HG03432 (cell line): ENCODE measurements around the gene XRRA1.
"Not testable (repeated sequence)": the region's sequence is repeated elsewhere in the genome, so short reads cannot be mapped to it uniquely, and the experiment has no call there.

ENCODE experiments used
- ATAC-seq: cut with Tn5 transposase; IDR thresholded peaks from one replicate; pipeline ENCODE4 v1.9.1; 2021; ENCODE audit warnings: mild to moderate bottlenecking, moderate library complexity; ENCODE audit not compliant: unreplicated experiment

The XRRA1 gene

DNA sequence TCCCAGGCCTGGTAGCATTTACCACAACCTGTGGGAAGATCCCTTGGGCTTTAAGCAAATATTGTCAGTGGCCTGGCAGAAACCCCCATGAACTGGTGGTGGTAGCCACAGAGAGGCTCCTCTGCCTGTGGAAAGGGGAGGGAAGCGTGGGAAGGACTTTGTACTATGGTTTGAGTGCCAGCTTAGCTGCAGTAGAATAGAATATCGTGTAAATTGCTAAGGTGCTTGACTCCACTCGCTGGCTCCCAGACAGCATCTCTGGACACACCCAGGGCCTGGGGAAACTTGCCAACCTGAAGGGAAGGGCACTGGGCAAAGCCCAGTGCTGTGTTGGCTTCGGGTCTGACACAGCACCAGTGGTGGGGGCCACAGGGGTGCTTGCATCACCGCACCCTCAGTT lies 52.6 kb downstream of the XRRA1 start:
- no peak for ATAC-seq

DNA sequence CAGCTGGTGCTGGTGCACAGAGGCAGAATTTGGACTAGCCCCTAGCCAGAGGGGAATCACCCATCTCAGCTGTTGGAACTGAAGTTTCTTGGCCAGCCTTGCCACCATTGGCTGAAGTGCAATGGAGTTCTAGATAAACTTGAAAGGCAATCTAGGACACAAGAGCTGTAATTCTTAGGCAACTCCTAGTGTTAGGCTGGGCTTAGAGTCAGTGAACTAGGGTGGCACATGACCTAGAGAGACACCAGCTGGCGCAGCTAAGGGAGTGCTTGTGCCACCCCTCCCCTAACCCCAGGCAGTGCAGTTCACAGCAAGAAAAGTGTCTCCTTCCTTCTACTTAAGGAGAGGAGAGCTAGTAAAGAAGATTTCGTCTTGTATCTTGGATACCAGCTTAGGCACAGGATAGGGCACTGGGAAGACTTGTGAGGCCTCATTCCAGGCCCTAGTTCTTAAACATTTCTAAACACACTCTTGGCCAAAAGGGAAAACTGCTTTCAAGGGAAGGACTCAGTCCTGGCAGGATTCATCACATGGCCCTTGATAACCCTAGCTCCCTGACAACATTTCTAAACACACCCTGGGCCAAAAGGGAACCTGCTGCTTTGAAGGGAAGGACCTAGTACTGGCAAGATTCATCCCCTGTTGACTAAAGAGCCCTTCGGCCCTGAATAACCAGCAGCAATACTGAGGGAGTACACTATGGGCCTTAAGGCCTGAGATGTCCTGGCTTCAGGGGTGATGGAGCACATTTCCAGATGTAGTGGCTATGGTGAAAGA lies 53.4 kb downstream of the XRRA1 start:
- ATAC-seq: no peak

DNA sequence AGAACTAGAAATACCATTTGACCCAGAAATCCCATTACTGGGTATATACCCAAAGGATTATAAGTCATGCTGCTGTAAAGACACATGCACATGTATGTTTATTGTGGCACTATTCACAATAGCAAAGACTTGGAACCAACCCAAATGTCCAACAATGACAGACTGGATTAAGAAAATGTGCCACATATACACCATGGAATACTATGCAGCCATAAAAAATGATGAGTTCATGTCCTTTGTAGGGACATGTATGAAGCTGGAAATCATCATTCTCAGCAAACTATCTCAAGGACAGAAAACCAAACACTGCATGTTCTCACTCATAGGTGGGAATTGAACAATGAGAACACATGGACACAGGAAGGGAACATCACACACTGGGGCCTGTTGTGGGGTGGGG lies 55.9 kb downstream of the XRRA1 start:
- not testable (repeated sequence) for ATAC-seq

DNA sequence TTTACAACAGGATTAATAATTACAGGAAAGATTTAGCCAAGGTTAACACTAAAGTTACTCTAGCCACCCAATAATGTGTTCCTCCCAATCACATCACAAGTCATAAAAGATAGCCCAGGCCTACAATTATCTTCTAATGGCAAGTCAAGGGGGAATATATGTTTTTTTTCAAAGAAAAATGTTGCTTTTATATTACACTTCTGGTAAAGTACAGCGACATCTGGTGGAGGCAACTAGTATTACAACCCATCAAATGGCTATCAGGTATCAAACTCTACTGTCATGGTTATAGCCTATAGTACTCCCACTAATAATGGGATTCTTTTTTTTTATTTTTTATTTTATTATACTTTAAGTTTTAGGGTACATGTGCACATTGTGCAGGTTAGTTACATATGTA lies 71.8 kb downstream of the XRRA1 start:
- ATAC-seq: no peak

DNA sequence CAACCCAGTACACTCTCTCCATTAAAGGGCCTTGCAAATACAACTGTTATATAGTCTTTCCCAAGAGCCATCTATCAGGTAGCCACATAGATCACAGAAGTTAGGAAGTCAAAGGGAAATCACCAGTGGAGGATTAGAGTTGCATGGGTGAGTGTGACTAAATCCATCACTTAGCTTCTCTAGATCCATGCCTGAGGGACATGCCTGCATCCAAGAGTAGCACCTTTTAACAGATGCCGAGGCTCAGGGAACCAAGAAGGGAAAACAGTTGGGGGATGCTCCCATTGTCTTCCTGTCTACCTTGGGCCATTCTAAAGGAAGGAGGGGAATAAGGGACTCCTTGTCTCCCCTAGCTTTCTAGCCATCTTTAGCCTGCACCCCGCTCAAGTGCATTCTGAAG lies 77.9 kb downstream of the XRRA1 start:
- ATAC-seq: no peak

DNA sequence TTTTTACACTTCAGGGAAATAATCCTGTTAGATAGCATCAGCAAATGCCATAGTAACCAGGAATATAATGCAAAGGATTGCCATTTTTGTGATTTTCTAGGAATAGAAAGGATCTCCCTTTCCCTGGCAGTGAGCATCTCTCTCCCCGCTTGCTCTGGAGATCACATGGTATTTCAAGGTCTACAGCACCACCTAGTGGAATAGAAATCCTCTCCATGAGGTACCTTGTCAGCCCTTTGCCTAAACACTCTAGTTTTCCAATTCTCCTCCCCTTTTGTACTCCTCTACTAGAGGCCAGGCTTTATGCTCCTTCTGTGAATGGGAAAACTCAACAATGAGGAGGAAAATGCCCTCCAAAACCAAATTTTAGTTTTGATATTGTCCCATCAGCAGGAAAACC lies 78.4 kb downstream of the XRRA1 start:
- no peak for ATAC-seq

DNA sequence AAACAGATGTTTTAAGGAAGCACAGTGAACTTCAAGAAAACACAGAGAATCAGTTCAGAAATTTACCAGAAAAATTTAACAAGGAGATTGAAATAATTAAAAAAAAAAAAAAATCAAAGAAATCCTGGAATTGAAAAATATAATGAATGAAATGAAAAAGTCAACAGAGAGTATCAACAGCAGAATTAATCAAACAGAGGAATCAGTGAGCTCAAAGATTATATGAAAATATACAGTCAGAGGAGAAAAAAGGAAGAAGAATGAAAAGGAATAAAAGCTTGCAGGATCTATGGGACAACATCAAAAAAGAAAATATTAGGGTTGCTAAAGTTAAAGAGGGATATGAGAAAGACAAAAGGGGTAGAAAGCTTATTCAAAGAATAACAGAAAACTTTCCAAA lies 82.3 kb downstream of the XRRA1 start:
- no peak for ATAC-seq

DNA sequence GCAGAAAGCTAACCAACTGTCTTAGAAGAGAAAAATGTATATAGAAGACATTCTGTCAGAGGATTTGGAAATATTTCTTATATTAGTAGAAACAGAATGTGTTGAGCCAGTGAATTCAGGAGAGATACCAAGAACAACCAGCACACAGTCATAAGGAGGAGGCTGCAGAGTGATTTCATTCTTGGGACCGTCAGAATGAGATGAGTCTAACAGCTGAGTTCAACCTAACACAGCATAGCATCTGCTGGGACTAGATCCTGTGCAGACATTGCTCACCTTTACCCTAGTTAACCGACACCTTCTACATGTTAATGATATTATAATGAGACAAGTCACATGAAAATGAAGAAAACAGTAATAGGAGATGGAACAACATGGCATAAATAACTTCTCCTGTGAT lies 85.5 kb downstream of the XRRA1 start:
- no peak for ATAC-seq

DNA sequence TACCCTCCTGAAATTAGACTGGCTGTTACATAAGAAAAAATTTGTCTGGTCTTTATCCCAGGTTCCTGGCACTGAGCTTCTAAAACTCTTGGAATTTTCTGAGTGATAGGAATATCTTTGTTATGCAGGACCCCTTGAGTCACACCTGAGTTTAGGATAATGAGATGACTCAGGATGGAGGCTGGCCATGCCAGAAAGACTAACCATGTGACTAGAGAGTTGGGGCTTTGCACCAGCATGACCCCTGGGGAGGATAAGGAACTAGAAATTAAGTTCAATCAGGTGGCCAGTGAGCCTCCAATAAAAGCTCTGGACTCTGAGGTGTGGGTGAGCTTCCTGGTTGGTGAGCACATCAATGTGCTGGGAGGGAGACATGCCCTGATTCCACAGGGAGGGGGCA lies 88.1 kb downstream of the XRRA1 start:
- ATAC-seq: no peak

DNA sequence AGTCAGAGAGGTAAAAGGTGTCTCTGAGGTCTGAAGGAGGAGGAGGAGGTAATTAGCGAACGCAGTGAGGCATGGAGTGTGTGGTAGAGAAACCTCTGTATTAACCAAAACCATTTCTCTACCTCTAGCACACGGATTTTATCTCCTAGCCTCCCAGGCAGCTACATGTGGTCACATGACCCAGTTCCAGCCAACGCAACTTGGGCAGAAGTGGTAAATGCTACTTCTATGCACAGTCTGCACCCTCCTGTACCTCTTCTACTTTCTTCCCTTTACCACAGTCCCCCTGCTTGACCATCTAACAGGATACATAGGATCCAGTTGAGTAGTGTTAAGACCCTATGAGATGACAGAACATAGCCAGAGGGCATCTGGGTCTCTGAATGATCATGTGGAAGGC lies 95.7 kb downstream of the XRRA1 start:
- no peak for ATAC-seq

DNA sequence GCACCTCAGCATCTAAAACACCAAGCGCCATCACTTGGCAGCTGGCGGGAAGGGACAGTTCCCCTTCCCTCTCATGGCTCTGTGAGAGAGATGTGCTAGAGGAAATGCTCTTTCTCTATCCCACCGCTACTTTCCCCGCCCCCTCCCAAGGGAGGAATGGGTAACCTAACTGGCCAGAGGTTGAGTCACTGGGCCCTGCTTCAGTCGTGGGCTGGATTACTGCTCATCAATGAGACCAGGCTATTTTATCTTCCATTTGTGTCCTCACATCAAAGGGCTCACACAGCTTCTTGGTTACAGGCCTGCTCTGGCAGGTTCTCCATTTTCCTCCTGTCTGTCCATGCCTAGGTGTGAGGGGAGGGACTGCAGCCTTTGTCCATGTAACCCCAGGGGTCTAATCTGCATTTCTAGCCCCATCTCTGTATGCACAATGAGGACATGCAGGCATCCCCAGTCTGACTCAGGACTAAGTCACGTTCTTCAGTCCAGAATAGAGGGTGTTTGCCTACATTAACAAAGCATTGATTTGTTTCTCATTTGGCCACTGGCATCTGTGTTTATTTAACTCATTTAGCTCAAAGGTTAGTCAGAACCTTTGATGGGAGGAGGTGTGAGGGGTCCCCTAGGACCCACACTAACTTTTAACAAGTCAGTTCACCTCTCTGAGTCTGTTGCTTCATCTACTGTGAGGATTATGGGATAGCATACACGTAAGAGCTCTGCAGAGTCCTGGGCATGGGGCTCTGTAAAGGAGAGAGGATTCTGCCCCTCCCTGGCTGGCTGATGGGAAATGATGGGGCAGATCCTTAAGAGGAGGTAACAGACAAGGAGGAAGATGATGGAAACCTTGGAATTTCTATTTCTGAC lies 99.1 kb downstream of the XRRA1 start:
- ATAC-seq: no peak

DNA sequence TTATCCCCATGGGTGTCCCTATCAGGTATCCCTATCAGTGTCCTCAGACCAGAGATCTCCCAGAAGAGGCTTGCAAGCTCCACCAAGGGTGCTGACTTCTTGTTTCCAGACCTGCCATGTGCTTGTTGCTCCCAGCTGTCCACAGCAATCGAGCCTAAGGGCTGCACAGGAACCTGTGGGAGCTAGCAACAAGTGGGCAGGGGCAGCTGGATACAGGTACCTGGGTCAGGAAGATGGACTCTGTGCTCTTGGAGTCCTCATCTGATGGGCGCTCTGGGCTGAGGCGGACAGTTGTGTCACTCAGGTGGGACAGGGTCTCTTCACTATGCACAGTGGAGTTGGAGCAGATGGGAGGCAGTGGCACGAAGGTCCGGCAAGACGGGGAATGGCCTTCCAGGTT lies 101.0 kb downstream of the XRRA1 start:
- no peak for ATAC-seq

DNA sequence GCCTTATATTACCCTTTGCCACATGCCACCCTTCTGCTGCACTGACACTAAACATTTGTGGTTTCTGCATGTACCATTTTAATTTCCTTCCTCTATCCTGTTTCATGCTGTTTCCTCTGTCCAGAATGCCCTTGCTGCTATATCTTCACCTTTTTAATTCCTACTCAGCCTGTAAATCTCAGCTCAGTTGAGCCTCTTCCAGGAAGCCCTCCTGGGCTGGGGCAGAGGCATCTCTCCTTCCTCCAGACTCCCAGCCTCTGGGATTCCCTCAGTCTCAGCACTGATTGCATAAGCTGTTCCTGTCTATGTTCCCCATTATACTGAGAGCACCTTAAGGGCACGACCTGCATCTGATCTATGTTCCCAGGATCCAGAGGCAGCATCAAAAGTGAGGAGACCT lies 101.5 kb downstream of the XRRA1 start:
- no peak for ATAC-seq

DNA sequence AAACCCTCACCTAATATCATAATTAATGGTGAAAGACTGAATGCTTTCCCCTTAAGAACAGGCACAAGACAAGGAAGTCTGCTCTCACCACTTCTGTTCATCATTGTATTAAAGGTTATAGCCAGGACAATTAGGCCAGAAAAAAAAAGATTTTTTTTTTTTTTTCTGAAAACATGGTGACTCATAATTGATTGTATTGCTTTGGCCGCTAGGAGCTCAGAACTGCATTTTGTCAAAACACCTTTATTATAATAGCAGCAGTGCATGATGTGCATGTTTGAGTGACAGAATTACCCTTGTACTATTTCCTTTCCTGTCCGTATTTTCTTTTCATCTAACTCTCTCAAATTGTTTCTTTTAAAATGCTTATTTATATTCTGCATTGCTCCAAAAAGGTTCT lies 102.1 kb downstream of the XRRA1 start:
- ATAC-seq: no peak

DNA sequence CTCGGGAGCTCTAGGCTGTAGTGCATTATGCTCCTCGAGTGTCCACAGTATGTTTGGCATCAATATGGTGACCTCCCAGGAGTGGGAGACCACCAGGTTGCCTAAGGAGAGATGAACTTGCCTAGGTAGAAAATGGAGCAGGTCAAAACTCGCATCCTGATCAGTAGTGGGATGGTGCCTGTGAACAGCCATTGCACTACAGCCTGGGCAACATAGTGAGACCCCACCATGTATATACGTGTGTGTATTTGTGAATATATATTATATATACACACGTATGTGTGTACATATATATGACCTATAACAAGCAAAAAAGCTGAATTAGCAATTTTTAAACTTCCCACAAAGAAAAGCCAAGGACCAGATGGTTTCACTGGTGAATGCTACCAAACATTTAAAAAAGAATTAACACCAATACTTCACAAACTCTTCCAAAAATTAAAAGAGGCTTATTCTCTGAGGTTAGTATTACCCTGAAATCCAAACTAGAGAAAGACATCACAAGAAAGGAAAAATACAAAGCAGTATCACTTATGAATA lies 102.8 kb downstream of the XRRA1 start:
- no peak for ATAC-seq

DNA sequence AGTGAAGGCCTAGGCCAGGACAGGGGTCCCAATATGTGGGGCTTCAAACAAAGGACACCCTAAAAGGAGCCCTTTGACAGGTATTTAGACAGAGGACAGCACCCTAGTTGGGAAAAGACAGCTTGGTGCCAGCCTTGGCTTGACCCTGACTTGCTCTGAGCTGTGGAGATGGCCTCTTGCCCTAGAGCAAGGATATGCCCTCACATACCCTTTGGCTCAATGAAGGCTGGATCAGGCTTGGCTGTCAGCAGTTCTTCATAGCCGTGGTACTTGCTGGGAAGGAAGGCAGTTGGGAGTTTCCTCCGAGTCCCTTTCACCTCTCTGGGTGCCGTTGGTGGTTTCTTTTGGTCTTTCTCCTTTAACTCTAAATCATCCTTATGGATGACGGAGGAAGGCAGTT lies 104.0 kb downstream of the XRRA1 start:
- ATAC-seq: no peak

DNA sequence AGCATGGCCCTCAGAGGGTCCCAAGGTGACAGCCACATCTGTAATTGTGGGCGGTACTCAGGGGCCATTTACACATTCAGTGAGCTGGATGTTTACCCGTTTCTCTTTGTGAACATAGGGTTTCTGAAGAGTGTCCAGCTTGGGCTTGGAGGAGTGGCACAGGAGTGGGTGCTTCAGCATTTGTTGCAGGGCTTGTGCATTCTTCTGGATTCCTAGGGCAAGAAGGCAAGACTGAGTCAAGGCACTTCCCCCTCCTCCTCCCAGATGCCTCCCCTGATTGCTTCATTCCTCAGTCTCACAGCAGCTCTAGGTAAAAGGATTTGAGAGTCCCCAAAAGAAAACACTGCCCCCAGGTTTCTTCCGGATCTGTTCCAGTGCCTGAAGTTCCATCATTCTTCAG lies 104.8 kb downstream of the XRRA1 start:
- no peak for ATAC-seq

DNA sequence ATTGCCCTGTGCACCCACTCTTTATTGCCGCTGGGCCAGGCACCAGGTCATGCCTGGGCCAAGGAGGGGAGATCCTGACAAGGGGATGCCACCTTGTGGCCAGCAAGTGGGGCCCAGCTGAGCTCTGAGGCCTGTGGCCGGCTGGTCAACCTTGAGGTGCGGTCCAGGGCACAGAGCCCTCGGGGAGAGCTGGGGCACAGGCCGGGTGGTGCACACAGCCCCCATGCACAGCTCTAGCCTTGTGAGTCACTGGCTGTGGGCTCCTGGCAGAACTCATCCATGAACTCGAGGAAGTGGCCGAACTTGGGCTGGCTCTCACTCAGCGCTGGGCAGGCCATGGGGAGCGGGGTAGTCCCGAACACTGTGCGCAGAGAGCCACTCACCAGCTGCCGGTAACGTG lies 105.9 kb downstream of the XRRA1 start:
- no peak for ATAC-seq

DNA sequence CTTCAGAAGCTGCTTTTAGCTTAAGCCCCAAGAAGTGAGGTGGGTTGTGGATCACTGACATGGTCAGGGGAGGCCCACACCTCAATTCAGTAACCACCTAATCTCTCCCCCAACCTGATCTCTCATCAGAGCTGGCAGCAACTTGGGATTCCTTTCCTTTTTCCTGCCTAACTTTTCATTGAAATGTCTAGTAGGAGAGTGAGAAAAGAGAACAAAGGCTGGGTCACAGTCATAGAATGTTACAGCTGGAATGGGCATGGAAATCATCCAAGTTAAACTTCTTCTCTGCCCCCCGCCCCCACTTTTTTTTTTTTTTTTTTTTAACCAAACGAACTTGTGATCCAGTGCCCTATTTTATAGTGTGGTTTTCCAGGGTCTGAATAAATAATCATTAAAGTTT lies 108.4 kb downstream of the XRRA1 start:
- no peak for ATAC-seq

DNA sequence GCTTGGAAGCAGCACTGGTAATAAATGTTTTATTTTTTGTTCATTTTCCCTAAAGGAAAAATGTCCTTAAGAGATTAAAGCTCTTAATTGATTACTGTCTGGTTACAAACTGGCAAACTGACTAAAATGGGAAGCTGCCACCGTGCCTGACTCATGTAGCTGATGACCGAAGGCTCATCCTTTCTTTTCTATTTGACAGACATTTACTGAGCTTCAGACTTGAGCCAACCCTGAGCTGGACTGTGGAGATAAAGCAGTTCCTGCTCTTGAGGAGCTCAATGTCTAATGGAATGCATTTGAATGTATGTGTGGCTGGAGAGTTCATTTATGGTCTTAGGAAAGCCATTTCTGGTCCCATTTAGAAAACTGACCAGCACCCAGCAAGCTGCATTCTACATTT lies 108.9 kb downstream of the XRRA1 start:
- ATAC-seq: no peak

DNA sequence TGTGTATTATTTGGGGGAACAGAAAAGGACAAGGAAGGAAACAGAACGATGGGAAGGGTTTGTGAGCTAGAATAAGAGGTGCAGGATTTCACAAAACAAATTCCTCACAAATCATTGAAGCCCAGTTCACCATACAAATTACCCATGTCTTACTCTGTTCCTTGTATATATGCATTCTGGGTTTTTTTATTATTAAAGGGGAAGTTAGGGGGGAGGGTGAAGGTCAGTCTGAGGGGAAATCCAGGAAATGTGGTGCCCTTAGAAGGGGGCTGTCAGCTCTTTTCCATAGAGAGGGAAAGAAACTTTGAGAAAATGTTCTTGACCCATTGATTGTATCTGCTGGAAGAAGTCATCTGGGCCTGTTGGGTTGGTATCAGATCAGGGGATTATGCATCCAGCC lies 109.4 kb downstream of the XRRA1 start:
- ATAC-seq: no peak

DNA sequence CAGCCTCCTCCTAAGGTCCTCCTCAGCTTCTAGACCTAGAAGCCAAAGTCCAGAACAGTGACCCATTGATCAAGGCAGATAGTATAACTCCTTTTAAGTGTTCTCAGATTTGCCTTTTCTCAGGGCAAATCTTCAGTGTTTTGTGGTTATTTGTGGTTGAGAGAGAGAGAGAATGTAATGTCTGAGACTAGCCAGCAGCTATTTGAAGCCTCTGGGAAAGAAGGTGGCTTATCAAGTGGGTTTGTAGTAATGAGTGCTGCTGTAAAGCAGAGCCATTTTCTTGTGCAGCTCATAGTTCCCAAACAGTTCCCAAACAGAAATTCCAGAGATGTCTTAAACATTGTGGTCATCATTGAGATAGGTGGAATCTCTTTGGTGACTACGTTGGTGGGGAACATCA lies 110.7 kb downstream of the XRRA1 start:
- ATAC-seq: no peak
